PC-9 (cell line): Measurements from ENCODE around the gene FREM2. TPM values are rescaled to one million over a fixed set of nuclear protein-coding genes. Genes with fewer than 3 reads are reported as not detected.

Experiments used
- BruUV-seq: library from RNA; stranded (reverse); fragments of 400-500 nt; replicated peaks from 2 replicates; lab custom pipeline; 2021; lab: Mats Ljungman, UMichigan
- CTCF ChIA-PET: fragments of 300-600 bp; sonication (Branson Sonifier 250); formaldehyde crosslinking; loops from one replicate; lab custom pipeline; 2022; ENCODE audit warnings: antibody characterized with exemption; lab: Charles Lee
- POLR2A ChIA-PET: fragments of 300-600 bp; sonication (Branson Sonifier 250); formaldehyde crosslinking; loops from one replicate; lab custom pipeline; 2022; ENCODE audit warnings: antibody characterized with exemption; ENCODE audit not compliant: unreplicated experiment; lab: Charles Lee
- DNase-seq, 2 experiments: peaks; one replicate each; pipeline versions ENCODE4 v3.0.0 to v3.0.0-alpha.2; 2015 to 2022; ENCODE audit warnings: mixed read lengths in 1 of 2
- H2AFZ ChIP-seq: fragments of 200-600 bp; sonication (generic); 2 replicates; pipeline ENCODE4 v1.8.1; 2017; ENCODE audit warnings: antibody characterized with exemption
- H3F3A ChIP-seq: fragments of 200-600 bp; sonication (generic); 2 replicates; pipeline ENCODE4 v1.8.1; 2017; ENCODE audit warnings: antibody characterized with exemption, mild to moderate bottlenecking, low read depth; ENCODE audit not compliant: insufficient read depth
- H3K27ac ChIP-seq: fragments of 200-600 bp; sonication (generic); 2 replicates; pipeline ENCODE4 v1.6.1; 2016; ENCODE audit warnings: mixed run types
- H3K27me3 ChIP-seq: fragments of 200-600 bp; sonication (generic); 2 replicates; pipeline ENCODE4 v1.6.1; 2016; ENCODE audit warnings: low read depth, mixed run types; ENCODE audit not compliant: insufficient read depth
- H3K36me3 ChIP-seq: fragments of 200-600 bp; sonication (generic); 2 replicates; pipeline ENCODE4 v1.6.1; 2016; ENCODE audit warnings: low read depth, mixed run types
- H3K4me1 ChIP-seq: fragments of 200-600 bp; sonication (generic); replicated peaks from 2 replicates; pipeline ENCODE4 v1.6.1; 2016; ENCODE audit warnings: mixed run types; ENCODE audit not compliant: insufficient read depth
- H3K4me2 ChIP-seq: fragments of 200-600 bp; sonication (generic); 2 replicates; pipeline ENCODE4 v1.6.1; 2017; ENCODE audit warnings: mixed run types
- H3K4me3 ChIP-seq: fragments of 200-600 bp; sonication (generic); 2 replicates; pipeline ENCODE4 v1.6.1; 2016; ENCODE audit warnings: mixed run types
- H3K79me2 ChIP-seq: fragments of 200-600 bp; sonication (generic); 2 replicates; pipeline ENCODE4 v1.6.1; 2017; ENCODE audit warnings: low read depth, mixed run types
- H3K9me2 ChIP-seq: fragments of 200-600 bp; sonication (generic); 2 replicates; pipeline ENCODE4 v1.8.1; 2017; ENCODE audit warnings: mild to moderate bottlenecking; ENCODE audit not compliant: insufficient read depth
- H3K9me3 ChIP-seq: fragments of 200-600 bp; sonication (generic); 2 replicates; pipeline ENCODE4 v1.8.1; 2016; ENCODE audit warnings: low read depth; ENCODE audit not compliant: insufficient read depth
- H4K20me1 ChIP-seq: fragments of 200-600 bp; sonication (generic); 2 replicates; pipeline ENCODE4 v1.8.1; 2017; ENCODE audit not compliant: insufficient read depth
- CTCF ChIP-seq: fragments of 200-600 bp; sonication (generic); conservative IDR thresholded peaks from 2 replicates; pipeline ENCODE4 v1.6.1; 2017; ENCODE audit warnings: mixed run types, antibody characterized with exemption, mild to moderate bottlenecking, moderate library complexity
- EZH2 ChIP-seq: fragments of 200-600 bp; sonication (generic); IDR thresholded peaks from 2 replicates; pipeline ENCODE4 v1.8.0; 2017; ENCODE audit warnings: antibody characterized with exemption, low read depth
- intact Hi-C: fragments of 100-400 bp; cut with micrococcal nuclease; formaldehyde crosslinking; loops from one replicate; pipeline ENCODE4 v1.10.0; 2022; ENCODE audit not compliant: unreplicated experiment
- total RNA-seq: library from RNA; stranded (reverse); gene quantifications from 2 replicates; pipeline ENCODE4 v1.2.3, GENCODE V29; 2021

Gene FREM2
- total RNA-seq, 1 experiment from 2014 or later, result 0.65 TPM

- H3K36me3 ChIP-seq, result no peaks in the 10 kb centered on the region
- TF ChIP-seq EZH2 (no peak), CTCF (no peak)
- no peak overlapping the region for H3K4me2 ChIP-seq
- H3K4me1 ChIP-seq, result no peaks in the 10 kb centered on the region
- H2AFZ ChIP-seq, result no peak overlapping the region
- POLR2A ChIA-PET, result interaction anchor here (0.7 kb wide), 1 partner anchor 11 kb away, joined by 3 read pairs; no protein-coding TSS in a partner anchor
- no peaks in the 10 kb centered on the region for H3K27me3 ChIP-seq
- no peak overlapping the region for H3K27ac ChIP-seq
- BruUV-seq, result no TSS peak
- H3K79me2 ChIP-seq, result no peaks in the 10 kb centered on the region
- DNase-seq, result no peak
- H3K9me3 ChIP-seq, result no peaks in the 10 kb centered on the region
- no peaks in the 10 kb centered on the region for H4K20me1 ChIP-seq
- CTCF ChIA-PET, result no interaction called here
- H3K4me3 ChIP-seq, result no peak overlapping the region
- H3K9me2 ChIP-seq, result no peaks in the 10 kb centered on the region
- H3F3A ChIP-seq, result no peaks in the 10 kb centered on the region
- intact Hi-C loops, result no loop called here
These were observed 19.3 kb upstream of the FREM2 start for GRCh38 chr13:38667526-38668109.

- H3K36me3 ChIP-seq, result no peaks in the 10 kb centered on the region
- POLR2A ChIA-PET, result no interaction called here
- no peaks in the 10 kb centered on the region for H4K20me1 ChIP-seq
- no peaks in the 10 kb centered on the region for H3F3A ChIP-seq
- H3K4me1 ChIP-seq, result no peaks in the 10 kb centered on the region
- CTCF ChIA-PET, result no interaction called here
- no peaks in the 10 kb centered on the region for H3K27me3 ChIP-seq
- TF ChIP-seq CTCF, result no peak
- TF ChIP-seq EZH2, result no peak
- intact Hi-C loops, result no loop called here
- BruUV-seq, result no TSS peak
- H3K9me2 ChIP-seq, result no peaks in the 10 kb centered on the region
- no peak overlapping the region for H2AFZ ChIP-seq
- no peaks in the 10 kb centered on the region for H3K79me2 ChIP-seq
- DNase-seq, result no peak
- H3K4me2 ChIP-seq, result no peak overlapping the region
- H3K27ac ChIP-seq, result no peak overlapping the region
- H3K9me3 ChIP-seq, result no peaks in the 10 kb centered on the region
- H3K4me3 ChIP-seq, result no peak overlapping the region
These were observed 17.5 kb upstream of the FREM2 start for GRCh38 chr13:38669234-38669964.

- POLR2A ChIA-PET, result no interaction called here
- no TSS peak for BruUV-seq
- Histone ChIP-seq H3K4me2 (no peak overlapping the region), H3K4me1 (no peaks in the 10 kb centered on the region), H2AFZ (no peak overlapping the region), H3K27ac (no peak overlapping the region), H3F3A (no peaks in the 10 kb centered on the region), H3K79me2 (no peaks in the 10 kb centered on the region), H3K4me3 (no peak overlapping the region), H3K27me3 (no peaks in the 10 kb centered on the region), H4K20me1 (no peaks in the 10 kb centered on the region), H3K36me3 (no peaks in the 10 kb centered on the region), H3K9me3 (no peaks in the 10 kb centered on the region), H3K9me2 (no peaks in the 10 kb centered on the region)
- TF ChIP-seq CTCF (no peak), EZH2 (no peak)
- intact Hi-C loops, result no loop called here
- DNase-seq, result no peak
- CTCF ChIA-PET, result no interaction called here
These were observed 16.2 kb upstream of the FREM2 start for GRCh38 chr13:38670627-38671026.
